Cardiac fibroblast (primary cell): Measurements from ENCODE around the gene MYO7A.

Source experiments
- DNase-seq, 2 donors: peaks; one replicate each; pipeline versions ENCODE4 v3.0.0 to v3.0.0-alpha.2; 2010; ENCODE audit warnings: low read depth in 2 of 2
- H3K4me3 ChIP-seq, 2 donors: replicated peaks in 1 of 2; 1 replicate in 1 of 2; 2 replicates in 1 of 2; pipeline ENCODE4 v1.5.1; 2011; ENCODE audit warnings: low read depth in 2 of 2, low read length in 2 of 2, mild to moderate bottlenecking in 2 of 2, moderate library complexity in 1 of 2
- TF ChIP-seq, protein P1 (sequence below): IDR thresholded peaks from one replicate; pipeline ENCODE4 v1.5.1; 2011; ENCODE audit warnings: low read depth, mild to moderate bottlenecking, low read length, inconsistent platforms

The MYO7A gene

GRCh38 chr11:77152846-77153245 lies 24.8 kb downstream of the MYO7A start:
- no peak overlapping the region for H3K4me3 ChIP-seq
- peak in 1 of 2 donors; percentile 54 for DNase-seq
- TF ChIP-seq, protein P1, sequence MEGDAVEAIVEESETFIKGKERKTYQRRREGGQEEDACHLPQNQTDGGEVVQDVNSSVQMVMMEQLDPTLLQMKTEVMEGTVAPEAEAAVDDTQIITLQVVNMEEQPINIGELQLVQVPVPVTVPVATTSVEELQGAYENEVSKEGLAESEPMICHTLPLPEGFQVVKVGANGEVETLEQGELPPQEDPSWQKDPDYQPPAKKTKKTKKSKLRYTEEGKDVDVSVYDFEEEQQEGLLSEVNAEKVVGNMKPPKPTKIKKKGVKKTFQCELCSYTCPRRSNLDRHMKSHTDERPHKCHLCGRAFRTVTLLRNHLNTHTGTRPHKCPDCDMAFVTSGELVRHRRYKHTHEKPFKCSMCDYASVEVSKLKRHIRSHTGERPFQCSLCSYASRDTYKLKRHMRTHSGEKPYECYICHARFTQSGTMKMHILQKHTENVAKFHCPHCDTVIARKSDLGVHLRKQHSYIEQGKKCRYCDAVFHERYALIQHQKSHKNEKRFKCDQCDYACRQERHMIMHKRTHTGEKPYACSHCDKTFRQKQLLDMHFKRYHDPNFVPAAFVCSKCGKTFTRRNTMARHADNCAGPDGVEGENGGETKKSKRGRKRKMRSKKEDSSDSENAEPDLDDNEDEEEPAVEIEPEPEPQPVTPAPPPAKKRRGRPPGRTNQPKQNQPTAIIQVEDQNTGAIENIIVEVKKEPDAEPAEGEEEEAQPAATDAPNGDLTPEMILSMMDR = no peak

DNA sequence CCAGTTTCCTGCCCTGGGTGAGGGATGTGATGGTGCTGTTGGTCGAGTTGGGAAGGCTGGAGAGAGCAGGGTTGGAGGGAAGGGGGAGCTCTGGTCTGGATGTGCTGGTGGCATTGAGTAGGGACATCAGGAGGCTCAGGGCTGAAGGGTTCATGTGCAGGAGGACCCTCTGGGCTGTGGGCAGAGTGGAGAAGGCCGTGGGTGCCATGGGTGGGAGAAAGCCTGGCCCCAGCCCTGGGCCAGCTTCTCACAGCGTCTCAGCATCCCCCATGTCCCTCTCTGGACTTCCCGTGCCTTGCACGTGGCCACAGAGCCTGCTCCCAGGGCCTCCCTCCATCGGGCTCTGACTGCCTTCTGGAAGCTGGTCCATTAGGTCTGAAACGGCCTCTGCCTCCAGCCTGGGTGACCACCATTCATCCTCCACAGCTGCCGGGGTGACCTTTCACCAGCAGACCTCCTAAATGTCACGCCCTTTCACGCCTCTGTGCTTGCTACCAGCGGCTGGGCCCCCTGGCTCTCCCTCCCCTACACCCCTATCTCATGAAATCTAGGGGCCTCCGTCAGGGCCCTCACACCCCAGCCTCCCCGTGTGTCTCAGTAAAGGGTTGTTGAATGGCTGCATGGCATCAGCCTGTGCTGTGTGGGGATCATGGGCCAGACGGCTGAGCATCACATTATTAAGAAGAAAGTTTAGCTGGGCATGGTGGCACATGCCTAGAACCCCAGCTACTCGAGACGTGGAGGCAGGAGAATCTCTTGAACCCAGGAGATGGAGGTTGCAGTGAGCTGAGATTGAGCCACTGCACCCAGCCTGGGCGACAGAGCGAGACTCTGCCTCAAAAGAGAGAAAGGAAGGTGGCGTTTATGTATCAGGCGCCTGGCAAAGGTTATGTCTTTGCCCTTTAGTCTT lies 25.5 kb downstream of the MYO7A start:
- TF ChIP-seq, protein P1 = no peak
- no peak for DNase-seq
- H3K4me3 ChIP-seq = no peak overlapping the region

GRCh38 chr11:77154381-77155081 lies 26.5 kb downstream of the MYO7A start:
- no peak for DNase-seq
- H3K4me3 ChIP-seq = no peak overlapping the region

DNA sequence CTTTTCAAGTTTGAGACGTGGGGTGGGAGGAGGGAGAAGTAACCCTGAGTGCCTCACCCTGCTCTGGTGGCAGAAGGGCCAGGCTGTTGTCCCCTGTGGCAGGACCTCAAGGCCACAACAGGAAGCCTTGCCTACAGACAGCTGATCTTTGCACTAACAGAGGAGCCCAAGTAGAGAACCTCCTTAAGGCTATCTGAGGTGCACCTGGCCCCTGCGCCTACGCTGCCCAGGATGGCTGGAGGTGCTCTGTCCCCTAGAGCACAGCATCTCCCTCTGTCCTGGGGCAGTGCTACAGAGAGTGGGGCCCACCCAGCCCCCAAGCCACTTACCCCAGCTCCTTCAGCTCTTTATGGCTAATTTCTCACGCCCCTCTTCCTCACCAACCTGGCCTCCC lies 27.0 kb downstream of the MYO7A start:
- DNase-seq = no peak
- TF ChIP-seq, protein P1 = no peak

More at GRCh38 chr11:77154381-77155081, 26.5 kb downstream of the MYO7A start:
- TF ChIP-seq, protein P1 = no peak

GRCh38 chr11:77155556-77156130 lies 27.6 kb downstream of the MYO7A start:
- TF ChIP-seq, protein P1 = no peak
- no peak overlapping the region for H3K4me3 ChIP-seq
- DNase-seq = no peak

More for the DNA sequence above, 27.0 kb downstream of the MYO7A start:
- no peak overlapping the region for H3K4me3 ChIP-seq

DNA sequence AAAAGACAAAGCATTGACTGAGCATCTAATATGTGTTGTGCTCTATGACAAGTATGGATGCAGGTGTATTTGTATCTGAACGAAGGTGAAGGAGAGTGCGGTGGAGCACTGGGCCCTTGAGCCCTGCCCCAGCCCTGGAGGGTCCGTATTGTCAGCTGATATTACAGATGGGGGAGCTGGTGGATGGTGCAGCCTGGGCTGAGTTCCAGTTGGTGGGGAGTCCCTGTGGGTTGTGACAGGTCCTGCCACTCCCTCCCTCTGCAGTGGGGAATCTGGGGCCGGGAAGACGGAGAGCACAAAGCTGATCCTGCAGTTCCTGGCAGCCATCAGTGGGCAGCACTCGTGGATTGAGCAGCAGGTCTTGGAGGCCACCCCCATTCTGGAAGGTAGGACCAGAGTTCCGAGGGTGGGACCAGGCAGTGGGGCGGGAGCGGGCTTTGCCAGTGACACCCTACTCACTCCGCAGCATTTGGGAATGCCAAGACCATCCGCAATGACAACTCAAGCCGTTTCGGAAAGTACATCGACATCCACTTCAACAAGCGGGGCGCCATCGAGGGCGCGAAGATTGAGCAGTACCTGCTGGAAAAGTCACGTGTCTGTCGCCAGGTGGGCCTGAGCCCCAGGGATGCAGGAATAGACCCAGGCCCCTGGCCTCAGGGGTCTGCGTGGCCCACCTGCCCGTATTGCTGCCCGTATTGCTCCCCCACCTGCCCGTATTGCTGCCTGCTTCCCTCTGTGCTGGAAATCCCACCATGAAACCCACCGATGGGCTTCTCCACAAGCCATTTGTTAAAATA lies 28.6 kb downstream of the MYO7A start:
- no peak for DNase-seq
- TF ChIP-seq, protein P1 = no peak
- no peak overlapping the region for H3K4me3 ChIP-seq
